VCaP (cell line): ENCODE measurements around the gene BFSP2.

Experiments used
- H3K27ac ChIP-seq: fragments of 450-650 bp; 2 replicates; pipeline ENCODE4 v1.5.1; 2017
- TF ChIP-seq, protein P1 (sequence below): fragments of 450-650 bp; conservative IDR thresholded peaks from 2 replicates; pipeline ENCODE4 v1.5.1; 2017; ENCODE audit warnings: mild to moderate bottlenecking, moderate library complexity

Gene BFSP2

DNA sequence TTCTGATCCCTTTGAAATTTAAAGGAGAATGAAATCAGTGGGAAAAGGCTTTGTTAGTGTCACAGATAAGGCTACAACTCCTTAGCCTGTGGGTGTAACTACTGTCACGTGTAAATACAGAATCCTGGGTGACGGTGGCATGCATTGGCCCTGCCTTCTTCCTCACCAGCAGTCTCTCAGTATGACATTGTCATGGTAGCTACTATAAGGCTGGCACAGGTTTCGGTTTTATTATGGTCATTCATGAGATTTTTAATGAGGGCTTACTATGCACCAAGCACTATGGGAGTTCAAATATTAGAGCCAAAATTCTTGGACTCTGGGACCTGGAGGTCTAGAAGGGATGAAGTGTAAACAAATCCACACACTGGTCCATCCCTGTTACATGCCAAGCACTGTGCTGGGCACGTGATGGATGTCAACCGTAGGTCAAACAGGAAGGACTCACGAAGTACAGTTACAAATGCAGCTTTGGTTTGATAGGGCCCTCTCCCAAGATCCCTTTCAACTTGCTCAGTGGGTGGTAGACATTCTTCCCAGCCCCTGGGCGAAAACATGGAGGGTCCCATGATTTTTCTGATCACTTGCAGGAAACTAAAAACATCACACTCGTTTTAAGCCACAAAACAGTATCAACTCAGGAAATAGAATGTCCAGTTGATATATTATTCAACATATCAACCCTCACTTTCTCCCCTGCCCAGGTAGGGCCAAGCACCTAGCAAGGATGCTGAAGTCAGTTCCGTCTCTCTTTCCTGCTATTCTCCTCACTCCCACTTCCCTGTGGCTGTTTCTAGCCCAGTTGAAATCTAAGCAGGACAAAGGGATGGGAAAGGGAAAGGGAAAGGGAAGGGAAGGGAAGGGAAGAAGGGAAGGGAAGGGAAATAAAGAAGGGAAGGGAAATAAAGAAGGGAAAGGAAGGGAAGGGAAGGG is 25.3 kb downstream of the BFSP2 start:
- TF ChIP-seq, protein P1, sequence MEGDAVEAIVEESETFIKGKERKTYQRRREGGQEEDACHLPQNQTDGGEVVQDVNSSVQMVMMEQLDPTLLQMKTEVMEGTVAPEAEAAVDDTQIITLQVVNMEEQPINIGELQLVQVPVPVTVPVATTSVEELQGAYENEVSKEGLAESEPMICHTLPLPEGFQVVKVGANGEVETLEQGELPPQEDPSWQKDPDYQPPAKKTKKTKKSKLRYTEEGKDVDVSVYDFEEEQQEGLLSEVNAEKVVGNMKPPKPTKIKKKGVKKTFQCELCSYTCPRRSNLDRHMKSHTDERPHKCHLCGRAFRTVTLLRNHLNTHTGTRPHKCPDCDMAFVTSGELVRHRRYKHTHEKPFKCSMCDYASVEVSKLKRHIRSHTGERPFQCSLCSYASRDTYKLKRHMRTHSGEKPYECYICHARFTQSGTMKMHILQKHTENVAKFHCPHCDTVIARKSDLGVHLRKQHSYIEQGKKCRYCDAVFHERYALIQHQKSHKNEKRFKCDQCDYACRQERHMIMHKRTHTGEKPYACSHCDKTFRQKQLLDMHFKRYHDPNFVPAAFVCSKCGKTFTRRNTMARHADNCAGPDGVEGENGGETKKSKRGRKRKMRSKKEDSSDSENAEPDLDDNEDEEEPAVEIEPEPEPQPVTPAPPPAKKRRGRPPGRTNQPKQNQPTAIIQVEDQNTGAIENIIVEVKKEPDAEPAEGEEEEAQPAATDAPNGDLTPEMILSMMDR: no peak
- H3K27ac ChIP-seq: no peak overlapping the region

DNA sequence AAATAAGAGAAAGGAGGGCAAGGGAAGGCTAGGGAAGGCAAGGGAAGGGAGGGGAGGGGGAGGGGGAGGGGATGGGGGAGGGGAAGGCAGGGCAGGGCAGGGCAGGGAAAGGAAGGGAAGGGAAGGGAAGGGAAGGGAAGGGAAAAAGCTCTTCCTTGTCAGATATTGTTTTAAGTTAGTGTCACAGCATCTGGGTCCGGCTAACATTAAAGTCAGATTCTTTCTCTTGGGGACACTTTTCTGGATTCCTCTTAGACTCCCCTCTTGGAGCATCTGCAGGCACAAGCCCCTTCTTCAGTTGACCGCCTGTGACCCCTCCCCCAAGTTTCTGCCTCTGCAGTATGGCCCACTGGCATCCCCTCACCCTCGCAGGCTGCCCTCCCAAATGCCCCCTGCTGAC is 26.0 kb downstream of the BFSP2 start:
- TF ChIP-seq, protein P1: no peak
- no peak overlapping the region for H3K27ac ChIP-seq

DNA sequence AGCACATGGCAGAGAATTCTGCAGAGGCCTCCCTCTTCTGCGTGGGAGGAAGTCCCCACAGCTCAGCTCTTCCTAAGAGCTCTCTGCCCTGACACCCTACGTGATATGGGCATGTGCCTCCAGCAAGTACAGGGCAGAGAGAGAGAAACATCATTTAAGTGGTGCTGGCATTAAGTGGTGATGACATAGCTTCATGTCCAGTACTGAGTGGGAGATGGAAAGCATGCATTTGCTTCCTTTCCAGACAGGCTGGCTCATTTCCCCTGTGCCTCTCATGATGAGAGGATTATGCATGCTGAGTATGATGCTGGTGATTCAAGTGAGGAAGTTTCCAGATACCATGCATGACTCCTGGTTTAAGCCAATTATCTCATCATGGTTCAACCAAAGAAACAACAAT is 26.9 kb downstream of the BFSP2 start:
- no peak overlapping the region for H3K27ac ChIP-seq
- TF ChIP-seq, protein P1: no peak

DNA sequence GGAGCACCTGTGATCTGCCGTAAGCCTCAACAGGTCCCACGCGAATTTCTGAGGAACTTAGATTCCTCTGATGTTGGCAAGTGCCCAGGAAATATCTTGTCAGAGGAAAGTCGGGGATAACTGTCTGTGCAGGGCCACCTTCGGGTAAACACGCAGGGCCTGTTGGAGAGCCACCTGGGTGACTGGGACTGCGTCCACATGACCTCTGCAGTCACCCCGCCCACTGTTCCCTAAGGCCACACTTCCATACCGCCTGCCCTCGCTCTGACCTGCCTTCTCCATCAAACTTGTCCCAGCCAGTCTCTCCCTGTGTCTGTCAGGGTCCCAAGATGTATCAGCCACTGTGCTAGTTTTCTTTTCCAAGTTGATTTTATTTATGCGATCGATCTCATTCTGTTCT is 28.7 kb downstream of the BFSP2 start:
- no peak overlapping the region for H3K27ac ChIP-seq
- TF ChIP-seq, protein P1: no peak

DNA sequence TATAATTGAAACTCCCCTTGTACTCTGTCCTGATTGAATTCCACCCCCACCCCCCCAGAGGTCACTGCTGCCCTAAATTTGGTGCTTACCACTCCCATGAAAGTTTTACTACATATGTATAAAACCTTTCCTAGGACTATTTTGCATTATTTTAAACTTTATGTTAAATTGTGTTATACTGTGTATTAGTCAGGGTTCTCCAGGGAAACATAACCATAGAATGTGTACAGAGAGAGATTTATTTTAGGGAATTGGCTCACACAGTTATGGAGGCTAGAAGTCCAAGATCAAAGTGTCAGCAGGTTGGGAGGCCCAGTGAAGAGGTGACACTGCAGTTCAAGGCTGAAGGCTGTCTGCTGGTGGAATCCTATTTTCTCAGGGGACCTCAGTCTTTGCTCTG is 29.2 kb downstream of the BFSP2 start:
- no peak overlapping the region for H3K27ac ChIP-seq
- TF ChIP-seq, protein P1: no peak

DNA sequence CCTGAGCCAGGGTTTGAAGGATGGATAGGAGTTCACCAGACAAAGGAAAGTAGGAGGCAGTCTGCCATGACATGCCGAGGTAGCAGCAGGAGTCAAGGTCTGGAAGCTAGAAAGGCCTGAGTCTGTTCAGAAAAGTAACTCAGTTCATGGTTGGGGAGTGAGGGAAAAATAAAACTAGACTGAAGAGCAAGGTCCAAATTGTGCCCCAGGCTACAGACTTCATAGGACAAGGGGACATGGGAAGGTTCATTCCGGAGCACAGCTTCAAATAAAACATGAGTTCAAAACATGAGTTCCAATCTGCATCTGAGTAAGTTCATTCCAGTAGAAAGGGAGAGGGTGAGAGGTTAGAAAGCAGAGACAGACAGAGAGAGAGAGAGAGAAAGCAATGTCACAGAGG is 39.7 kb downstream of the BFSP2 start:
- TF ChIP-seq, protein P1: no peak
- no peak overlapping the region for H3K27ac ChIP-seq

DNA sequence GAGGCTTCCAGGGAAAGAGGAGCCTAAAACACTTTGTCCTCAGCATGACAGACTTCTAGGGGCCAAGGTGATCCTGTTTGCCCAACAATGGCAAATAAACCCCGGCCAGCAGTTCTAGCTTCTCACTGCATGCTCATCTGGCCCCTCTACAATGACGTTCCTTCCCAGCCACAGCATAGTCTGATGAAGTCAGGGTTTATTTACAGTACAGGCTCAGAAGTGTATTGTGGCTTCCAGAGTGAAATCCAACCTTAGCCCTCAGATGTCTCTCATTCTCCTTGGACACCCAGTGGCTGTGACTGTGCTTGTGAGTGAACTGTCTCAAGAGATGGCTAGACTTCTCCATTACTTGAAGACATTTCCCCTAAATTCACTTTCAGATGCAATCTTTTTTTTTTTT is 40.8 kb downstream of the BFSP2 start:
- H3K27ac ChIP-seq: no peak overlapping the region
- TF ChIP-seq, protein P1: no peak
